ENCODE results near the gene SP6. TPM values are rescaled to one million over a fixed set of nuclear protein-coding genes. Genes with fewer than 3 reads are reported as not detected.
A peak's percentile ranks its signal among the peaks of the same experiment; 100 is the strongest.

Gene SP6
- total RNA-seq, 1 experiment from 2014 or later, result 4.6 TPM

- DNase-seq (ENCODE audit: low read depth), result no peak
- in situ Hi-C loops (cut with HindIII; ENCODE audit: low pct_unique_long_range_greater_than_20kb, low sequenced_read_pairs), result no loop called here
These were observed 44.7 kb downstream of the SP6 start for GRCh38 chr17:47806026-47806912.

GRCh38 chr17:47804461-47804860 lies 46.5 kb downstream of the SP6 start:
- no peak for DNase-seq (ENCODE audit: low read depth)
- in situ Hi-C loops (cut with HindIII; ENCODE audit: low pct_unique_long_range_greater_than_20kb, low sequenced_read_pairs), result no loop called here

GRCh38 chr17:47803751-47804150 lies 47.2 kb downstream of the SP6 start:
- in situ Hi-C loops (cut with HindIII; ENCODE audit: low pct_unique_long_range_greater_than_20kb, low sequenced_read_pairs), result no loop called here
- DNase-seq (ENCODE audit: low read depth), result no peak

- no peak for DNase-seq (ENCODE audit: low read depth)
- in situ Hi-C loops (cut with HindIII; ENCODE audit: low pct_unique_long_range_greater_than_20kb, low sequenced_read_pairs), result no loop called here
These were observed 47.8 kb downstream of the SP6 start for GRCh38 chr17:47803201-47803600.

GRCh38 chr17:47802341-47803022 lies 48.5 kb downstream of the SP6 start:
- DNase-seq (ENCODE audit: low read depth), result peak; percentile 49
- in situ Hi-C loops (cut with HindIII; ENCODE audit: low pct_unique_long_range_greater_than_20kb, low sequenced_read_pairs), result no loop called here

GRCh38 chr17:47801906-47802305 lies 49.1 kb downstream of the SP6 start:
- no peak for DNase-seq (ENCODE audit: low read depth)
- in situ Hi-C loops (cut with HindIII; ENCODE audit: low pct_unique_long_range_greater_than_20kb, low sequenced_read_pairs), result no loop called here

GRCh38 chr17:47801176-47801765 lies 49.7 kb downstream of the SP6 start:
- in situ Hi-C loops (cut with HindIII; ENCODE audit: low pct_unique_long_range_greater_than_20kb, low sequenced_read_pairs), result no loop called here
- DNase-seq (ENCODE audit: low read depth), result no peak

GRCh38 chr17:47800686-47801085 lies 50.3 kb downstream of the SP6 start:
- in situ Hi-C loops (cut with HindIII; ENCODE audit: low pct_unique_long_range_greater_than_20kb, low sequenced_read_pairs), result no loop called here
- no peak for DNase-seq (ENCODE audit: low read depth)

- no peak for DNase-seq (ENCODE audit: low read depth)
- in situ Hi-C loops (cut with HindIII; ENCODE audit: low pct_unique_long_range_greater_than_20kb, low sequenced_read_pairs), result no loop called here
These were observed 53.2 kb downstream of the SP6 start for GRCh38 chr17:47797797-47798196.

Other genes with a start within 250 kb of the SP6 start
- 188 and 192 TPM in 2 replicates for gene KPNB1, start 201.2 kb downstream of the SP6 start, total RNA-seq (2014; rRNA removed; shearing (Covaris generic); ENCODE audit: low replicate concordance)
- gene TBKBP1, start 157.0 kb downstream of the SP6 start, total RNA-seq (2014; rRNA removed; shearing (Covaris generic); ENCODE audit: low replicate concordance), result 0.17 and 0.74 TPM in 2 replicates
- not detected in 2 replicates for gene TBX21, start 117.9 kb downstream of the SP6 start, total RNA-seq (2014; rRNA removed; shearing (Covaris generic); ENCODE audit: low replicate concordance)
- gene OSBPL7, start 29.4 kb downstream of the SP6 start, total RNA-seq (2014; rRNA removed; shearing (Covaris generic); ENCODE audit: low replicate concordance), result 10.0 and 12.4 TPM in 2 replicates
- gene MRPL10, start 19.6 kb downstream of the SP6 start, total RNA-seq (2014; rRNA removed; shearing (Covaris generic); ENCODE audit: low replicate concordance), result 61.4 and 63.9 TPM in 2 replicates
- gene LRRC46, start 19.5 kb downstream of the SP6 start, total RNA-seq (2014; rRNA removed; shearing (Covaris generic); ENCODE audit: low replicate concordance), result not detected in 2 replicates
- gene SCRN2, start 9.9 kb downstream of the SP6 start, total RNA-seq (2014; rRNA removed; shearing (Covaris generic); ENCODE audit: low replicate concordance), result 46.0 and 52.3 TPM in 2 replicates
- 0.03 TPM in 1 of 2 replicates, not detected in the other for gene SP2, start 45.1 kb upstream of the SP6 start, total RNA-seq (2014; rRNA removed; shearing (Covaris generic); ENCODE audit: low replicate concordance)
- 77.0 and 96.8 TPM in 2 replicates for gene PNPO, start 90.4 kb upstream of the SP6 start, total RNA-seq (2014; rRNA removed; shearing (Covaris generic); ENCODE audit: low replicate concordance)
- gene PRR15L, start 106.7 kb upstream of the SP6 start, total RNA-seq (2014; rRNA removed; shearing (Covaris generic); ENCODE audit: low replicate concordance), result not detected in 2 replicates
- 89.8 and 102 TPM in 2 replicates for gene CDK5RAP3, start 120.0 kb upstream of the SP6 start, total RNA-seq (2014; rRNA removed; shearing (Covaris generic); ENCODE audit: low replicate concordance)
- gene COPZ2, start 186.6 kb upstream of the SP6 start, total RNA-seq (2014; rRNA removed; shearing (Covaris generic); ENCODE audit: low replicate concordance), result not detected in 2 replicates
- gene NFE2L1, start 197.2 kb upstream of the SP6 start, total RNA-seq (2014; rRNA removed; shearing (Covaris generic); ENCODE audit: low replicate concordance), result 31.9 and 36.2 TPM in 2 replicates